ENCODE data around the gene PPP1R1C.

The PPP1R1C gene

GRCh38 chr2:182068811-182069210, 83.2 kb downstream of the PPP1R1C start:
- TF ChIP-seq ZFX (IDR thresholded peaks at IDR 0.05; ENCODE audit: borderline replicate concordance) (no peak), CTCF (IDR thresholded peaks at IDR 0.05) (no peak)

GRCh38 chr2:182069416-182069815, 83.8 kb downstream of the PPP1R1C start:
- peak overlapping the region; percentile 75 for H3K27ac ChIP-seq
- TF ChIP-seq ZFX (IDR thresholded peaks at IDR 0.05; ENCODE audit: borderline replicate concordance): no peak

More at GRCh38 chr2:182068811-182069210, 83.2 kb downstream of the PPP1R1C start:
- peak overlapping the region; percentile 75 for H3K27ac ChIP-seq

- peak overlapping the region; percentile 75 for H3K27ac ChIP-seq
- TF ChIP-seq CTCF (IDR thresholded peaks at IDR 0.05) (no peak), ZFX (IDR thresholded peaks at IDR 0.05; ENCODE audit: borderline replicate concordance) (no peak)
Measured at GRCh38 chr2:182069908-182070307, 84.3 kb downstream of the PPP1R1C start.

GRCh38 chr2:182070736-182071135, 85.1 kb downstream of the PPP1R1C start:
- no peak for TF ChIP-seq ZFX (IDR thresholded peaks at IDR 0.05; ENCODE audit: borderline replicate concordance)
- no peak for TF ChIP-seq CTCF (IDR thresholded peaks at IDR 0.05)

GRCh38 chr2:182072861-182073260, 87.2 kb downstream of the PPP1R1C start:
- TF ChIP-seq CTCF (IDR thresholded peaks at IDR 0.05): no peak
- TF ChIP-seq ZFX (IDR thresholded peaks at IDR 0.05; ENCODE audit: borderline replicate concordance): no peak

More at GRCh38 chr2:182070736-182071135, 85.1 kb downstream of the PPP1R1C start:
- peak overlapping the region; percentile 75; the same call in 1 of the 2 replicates for H3K27ac ChIP-seq

GRCh38 chr2:182073613-182074012, 88.0 kb downstream of the PPP1R1C start:
- no peak overlapping the region; the same call in 1 of the 2 replicates for H3K27ac ChIP-seq
- no peak for TF ChIP-seq ZFX (IDR thresholded peaks at IDR 0.05; ENCODE audit: borderline replicate concordance)
- TF ChIP-seq CTCF (IDR thresholded peaks at IDR 0.05): no peak

More at GRCh38 chr2:182072861-182073260, 87.2 kb downstream of the PPP1R1C start:
- H3K27ac ChIP-seq: no peak overlapping the region; the same call in 1 of the 2 replicates

GRCh38 chr2:182077023-182077422, 91.4 kb downstream of the PPP1R1C start:
- TF ChIP-seq ZFX (IDR thresholded peaks at IDR 0.05; ENCODE audit: borderline replicate concordance) (no peak), CTCF (IDR thresholded peaks at IDR 0.05) (no peak)
- H3K27ac ChIP-seq: peak overlapping the region; percentile 92
